Superior temporal gyrus (tissue), 1 donor: ENCODE data around the gene FXR2.
"Not testable (repeated sequence)": the region's sequence is repeated elsewhere in the genome, so short reads cannot be mapped to it uniquely, and the experiment has no call there.

Experiments used
- DNase-seq: peaks from one replicate; pipeline ENCODE4 v3.0.0-alpha.2; 2016; ENCODE audit errors: extremely low spot score

The FXR2 gene

GRCh38 chr17:7614425-7615264, at the start of gene FXR2:
FXR2 (minus strand) TSS chr17:7614897; CDS start chr17:7614532, 365 bp downstream.
- peak; percentile 99 for DNase-seq

- peak; percentile 47 for DNase-seq
Observed at GRCh38 chr17:7656958-7657609, 42.4 kb upstream of the FXR2 start.

- no peak for DNase-seq
Observed at GRCh38 chr17:7655541-7655840, 40.8 kb upstream of the FXR2 start.

- DNase-seq: no peak
Observed at GRCh38 chr17:7654832-7655540, 40.3 kb upstream of the FXR2 start.

- no peak for DNase-seq
Observed at GRCh38 chr17:7652388-7653356, 38.0 kb upstream of the FXR2 start.

GRCh38 chr17:7651665-7652387, 37.1 kb upstream of the FXR2 start:
- DNase-seq: no peak

GRCh38 chr17:7651097-7651664, 36.5 kb upstream of the FXR2 start:
- DNase-seq: no peak

GRCh38 chr17:7650509-7651096, 35.9 kb upstream of the FXR2 start, which contains the start of gene ATP1B2:
ATP1B2 (plus strand) TSS chr17:7650926; CDS start chr17:7651519, 593 bp downstream.
- peak; percentile 45 for DNase-seq

- no peak for DNase-seq
Observed at GRCh38 chr17:7647018-7647417, 32.3 kb upstream of the FXR2 start.

GRCh38 chr17:7646457-7646856, 31.8 kb upstream of the FXR2 start:
- no peak for DNase-seq

GRCh38 chr17:7644775-7645174, 30.1 kb upstream of the FXR2 start:
- DNase-seq: no peak

- DNase-seq: not testable (repeated sequence)
Observed at GRCh38 chr17:7641635-7642034, 26.9 kb upstream of the FXR2 start.

- DNase-seq: no peak
Observed at GRCh38 chr17:7640783-7641182, 26.1 kb upstream of the FXR2 start.

GRCh38 chr17:7636163-7636562, 21.5 kb upstream of the FXR2 start:
- DNase-seq: no peak

GRCh38 chr17:7634384-7634783, 19.7 kb upstream of the FXR2 start:
- peak; percentile 52 for DNase-seq

- no peak for DNase-seq
Observed at GRCh38 chr17:7633093-7633492, 18.4 kb upstream of the FXR2 start.

- no peak for DNase-seq
Observed at GRCh38 chr17:7632492-7632894, 17.8 kb upstream of the FXR2 start.

- DNase-seq: no peak
Observed at GRCh38 chr17:7631398-7632380, 17.0 kb upstream of the FXR2 start.
